ENCODE measurements around the gene APCDD1.

- TF ChIP-seq CTCF (IDR thresholded peaks at IDR 0.05 in 4 of 5, conservative IDR thresholded peaks at IDR 0.05 in 1 of 5) (no peak), POLR2A (IDR thresholded peaks at IDR 0.05) (no peak)
These were observed 44.8 kb downstream of the APCDD1 start for GRCh38 chr18:10499230-10499629.
